Keratinocyte (primary cell): ENCODE results near the gene WTIP.

Experiments
- CTCF ChIP-seq, 3 experiments: IDR thresholded peaks in 1 of 3; conservative IDR thresholded peaks in 1 of 3; optimal IDR thresholded peaks in 1 of 3; 2 replicates in 2 of 3; 3 replicates in 1 of 3; pipeline versions ENCODE3 to v1.5.1; 2011; ENCODE audit warnings: low read length in 3 of 3, mild to moderate bottlenecking in 3 of 3, moderate library complexity in 2 of 3, control low read depth in 1 of 3, inconsistent platforms in 1 of 3; ENCODE audit not compliant: insufficient read depth in 2 of 3; ENCODE audit errors: extremely low read depth in 1 of 3
- EZH2 ChIP-seq: IDR thresholded peaks from one replicate; pipeline ENCODE4 v1.6.1; 2012; ENCODE audit warnings: inconsistent platforms, mild to moderate bottlenecking, low read length, moderate library complexity

- no peak for TF ChIP-seq CTCF (optimal IDR thresholded peaks at IDR 0.05 in 1 of 3, IDR thresholded peaks at IDR 0.05 in 1 of 3, conservative IDR thresholded peaks at IDR 0.05 in 1 of 3; ENCODE audit: extremely low read depth in 1 of 3, insufficient read depth in 2 of 3, low read length in 3 of 3)
- no peak for TF ChIP-seq EZH2
Measured at GRCh38 chr19:34523408-34523807, 41.9 kb downstream of the WTIP start.
